HepG2 (cell line): Measurements from ENCODE around the gene TTC22. TPM values are rescaled to one million over a fixed set of nuclear protein-coding genes. Genes with fewer than 3 reads are reported as not detected.

Experiments
- DZIP1 ChIP-seq: sonication (generic); formaldehyde crosslinking; IDR thresholded peaks from 2 replicates; pipeline ENCODE4 v1.5.0; 2020; ENCODE audit warnings: mild to moderate bottlenecking, missing genetic modification reagents
- FOXA1 ChIP-seq, 2 experiments: fragments of 450-650 bp in 1 of 2; sonication (generic) in 1 of 2; formaldehyde crosslinking in 1 of 2; IDR thresholded peaks; 2 replicates each; pipeline versions ENCODE4 v1.4.0 to v1.6.1; 2016 to 2020; ENCODE audit warnings: missing genetic modification reagents in 1 of 2
- FOXK2 ChIP-seq: fragments of 450-650 bp; IDR thresholded peaks from 2 replicates; pipeline ENCODE4 v1.6.1; 2016
- HDAC2 ChIP-seq: sonication (generic); formaldehyde crosslinking; IDR thresholded peaks from 2 replicates; pipeline ENCODE4 v1.4.0; 2020; ENCODE audit warnings: missing genetic modification reagents
- HNRNPK ChIP-seq: fragments of 200-400 bp; formaldehyde crosslinking; IDR thresholded peaks from 2 replicates; pipeline ENCODE4 v1.6.1; 2018; ENCODE audit warnings: low read length, low read depth, moderate library complexity, mild to moderate bottlenecking; ENCODE audit not compliant: poor library complexity, severe bottlenecking
- JARID2 ChIP-seq: sonication (generic); formaldehyde crosslinking; IDR thresholded peaks from 2 replicates; pipeline ENCODE4 v1.8.1; 2023; ENCODE audit warnings: missing genetic modification reagents, inconsistent platforms; ENCODE audit not compliant: insufficient replicate concordance
- MAFF ChIP-seq: IDR thresholded peaks from 2 replicates; pipeline ENCODE4 v1.6.1; 2011; ENCODE audit warnings: low read depth, low read length, improper control_type of control experiment
- MTA1 ChIP-seq: sonication (generic); formaldehyde crosslinking; IDR thresholded peaks from 2 replicates; pipeline ENCODE4 v1.4.0; 2020; ENCODE audit warnings: missing genetic modification reagents, mild to moderate bottlenecking, borderline replicate concordance
- MTF1 ChIP-seq: sonication (generic); formaldehyde crosslinking; IDR thresholded peaks from 2 replicates; pipeline ENCODE4 v1.5.0; 2020; ENCODE audit warnings: missing genetic modification reagents
- MXD1 ChIP-seq: sonication (generic); formaldehyde crosslinking; IDR thresholded peaks from 2 replicates; pipeline ENCODE4 v1.4.0; 2020; ENCODE audit warnings: mild to moderate bottlenecking, missing genetic modification reagents
- PAX8 ChIP-seq: sonication (generic); formaldehyde crosslinking; IDR thresholded peaks from 2 replicates; pipeline ENCODE4 v1.8.0; 2022; ENCODE audit warnings: mild to moderate bottlenecking, missing genetic modification reagents, borderline replicate concordance
- SETDB1 ChIP-seq: sonication (generic); formaldehyde crosslinking; IDR thresholded peaks from 2 replicates; pipeline ENCODE4 v1.5.1; 2020; ENCODE audit warnings: missing genetic modification reagents, mild to moderate bottlenecking, borderline replicate concordance
- TOPORS ChIP-seq: sonication (generic); formaldehyde crosslinking; IDR thresholded peaks from 2 replicates; pipeline ENCODE4 v1.8.0; 2023; ENCODE audit warnings: mild to moderate bottlenecking, missing genetic modification reagents
- TSC22D2 ChIP-seq: sonication (generic); formaldehyde crosslinking; IDR thresholded peaks from 2 replicates; pipeline ENCODE4 v1.5.1; 2020; ENCODE audit warnings: missing genetic modification reagents, mild to moderate bottlenecking, borderline replicate concordance
- ZBTB37 ChIP-seq: sonication (generic); formaldehyde crosslinking; IDR thresholded peaks from 2 replicates; pipeline ENCODE4 v1.4.0; 2020; ENCODE audit warnings: mild to moderate bottlenecking, missing genetic modification reagents
- ZIK1 ChIP-seq: sonication (generic); formaldehyde crosslinking; IDR thresholded peaks from 2 replicates; pipeline ENCODE4 v1.5.0; 2020; ENCODE audit warnings: mild to moderate bottlenecking, low read depth, missing genetic modification reagents, borderline replicate concordance
- ZNF260 ChIP-seq: sonication (generic); formaldehyde crosslinking; IDR thresholded peaks from 2 replicates; pipeline ENCODE4 v1.4.0; 2020; ENCODE audit warnings: missing genetic modification reagents, low read depth, mild to moderate bottlenecking, borderline replicate concordance
- ZNF574 ChIP-seq: sonication (generic); formaldehyde crosslinking; IDR thresholded peaks from 2 replicates; pipeline ENCODE4 v1.4.0; 2020; ENCODE audit warnings: missing genetic modification reagents
- ZSCAN9 ChIP-seq: IDR thresholded peaks from 2 replicates; pipeline ENCODE4 v1.6.1; 2016; ENCODE audit warnings: borderline replicate concordance
- polyA plus RNA-seq, 8 experiments: library from polyadenylated mRNA; depleted of rRNA in 3 of 8; stranded (reverse) in 7 of 8; unstranded in 1 of 8; fragments of >200 nt; fragmentation: Illumina TruSeq in 4 of 8; extraction: Trizol in 4 of 8; gene quantifications; 2 replicates each; pipeline versions ENCODE4 v1.2.1 to v1.2.3, GENCODE V29; 2011 to 2016; ENCODE audit warnings: low read depth in 4 of 8, missing spikeins in 1 of 8, mixed read lengths in 1 of 8; ENCODE audit not compliant: insufficient read depth in 1 of 8
- total RNA-seq, 5 experiments: library from RNA; depleted of rRNA; stranded (reverse); fragments of >200 nt; fragmentation: Illumina TruSeq; extraction: Trizol; gene quantifications; 2 replicates each; pipeline ENCODE4 v1.2.3, GENCODE V29; 2016; ENCODE audit warnings: low read depth in 1 of 5

TTC22 gene
- total and polyA plus RNA-seq, 2 of the 13 experiments (the other 11 are each of a cell fraction or from before 2014, with no cell fraction given), result not detected

- no peak for TF ChIP-seq ZIK1 (CRISPR knock-in tag)
- no peak for TF ChIP-seq MTF1 (CRISPR knock-in tag)
- TF ChIP-seq ZSCAN9 (CRISPR knock-in tag), result no peak
- no peak for TF ChIP-seq ZNF260 (CRISPR knock-in tag)
- TF ChIP-seq TOPORS (CRISPR knock-in tag), result no peak
- no peak for TF ChIP-seq ZBTB37 (CRISPR knock-in tag)
- no peak for TF ChIP-seq MXD1 (CRISPR knock-in tag)
- TF ChIP-seq HNRNPK, result no peak
- TF ChIP-seq JARID2 (CRISPR knock-in tag), result no peak
- TF ChIP-seq ZNF574 (CRISPR knock-in tag), result no peak
- TF ChIP-seq FOXA1 (IDR thresholded peaks at IDR 0.05), result no peak
- peak; percentile 39; the same call in 1 of the 2 replicates for TF ChIP-seq FOXA1 (CRISPR knock-in tag; IDR thresholded peaks at IDR 0.05)
- no peak for TF ChIP-seq PAX8 (CRISPR knock-in tag)
- TF ChIP-seq HDAC2, result peak; percentile 51; the same call in 1 of the 2 replicates
- peak; percentile 87 for TF ChIP-seq MAFF
- TF ChIP-seq FOXK2, result no peak
- TF ChIP-seq SETDB1 (CRISPR knock-in tag), result no peak
- no peak for TF ChIP-seq DZIP1 (CRISPR knock-in tag)
- TF ChIP-seq TSC22D2 (CRISPR knock-in tag), result no peak
- TF ChIP-seq MTA1, result peak; percentile 25; the same call in 1 of the 2 replicates
Observed at GRCh38 chr1:54794451-54795355, 6.4 kb downstream of the TTC22 start (continued).
